Smooth muscle cell (in vitro differentiated cells): Measurements from ENCODE around the gene LRFN2. TPM values are rescaled to one million over a fixed set of nuclear protein-coding genes. Genes with fewer than 3 reads are reported as not detected.

Experiments used
- DNase-seq: peaks from one replicate; lab custom pipeline; 2025; ENCODE audit not compliant: unreplicated experiment; lab: John Stamatoyannopoulos, UW
- H2AFZ ChIP-seq: fragments of 200-600 bp; sonication (generic); 2 replicates; pipeline ENCODE4 v1.6.0; 2016; ENCODE audit warnings: antibody characterized with exemption, low read depth, mild to moderate bottlenecking
- H3F3A ChIP-seq: fragments of 200-600 bp; sonication (generic); 2 replicates; pipeline ENCODE4 v1.6.0; 2017; ENCODE audit warnings: antibody characterized with exemption, low read depth
- H3K27ac ChIP-seq: fragments of 200-600 bp; sonication (generic); 2 replicates; pipeline ENCODE4 v1.5.1; 2016; ENCODE audit warnings: low read depth, mild to moderate bottlenecking
- H3K27me3 ChIP-seq: fragments of 200-600 bp; sonication (generic); 2 replicates; pipeline ENCODE4 v1.6.1; 2016; ENCODE audit warnings: low read depth, mild to moderate bottlenecking
- H3K36me3 ChIP-seq: fragments of 200-600 bp; sonication (generic); 2 replicates; pipeline ENCODE4 v1.5.1; 2016; ENCODE audit warnings: low read depth
- H3K4me1 ChIP-seq: fragments of 200-600 bp; sonication (generic); 2 replicates; pipeline ENCODE4 v1.5.1; 2016; ENCODE audit warnings: low read depth
- H3K4me2 ChIP-seq: fragments of 200-600 bp; sonication (generic); 2 replicates; pipeline ENCODE4 v1.6.0; 2016; ENCODE audit warnings: mild to moderate bottlenecking
- H3K4me3 ChIP-seq: fragments of 200-600 bp; sonication (generic); 2 replicates; pipeline ENCODE4 v1.5.1; 2016; ENCODE audit warnings: mild to moderate bottlenecking
- H3K79me2 ChIP-seq: fragments of 200-600 bp; sonication (generic); 2 replicates; pipeline ENCODE4 v1.6.0; 2016; ENCODE audit warnings: low read depth, mild to moderate bottlenecking
- H3K9ac ChIP-seq: fragments of 200-600 bp; sonication (generic); 2 replicates; pipeline ENCODE4 v1.6.0; 2016; ENCODE audit warnings: low read depth
- H3K9me3 ChIP-seq: fragments of 200-600 bp; sonication (generic); replicated peaks from 2 replicates; pipeline ENCODE4 v1.5.1; 2016; ENCODE audit warnings: low read depth
- H4K20me1 ChIP-seq: fragments of 200-600 bp; sonication (generic); 2 replicates; pipeline ENCODE4 v1.6.0; 2016; ENCODE audit warnings: low read depth
- CTCF ChIP-seq: fragments of 200-600 bp; sonication (generic); IDR thresholded peaks from 2 replicates; pipeline ENCODE4 v1.5.1; 2017; ENCODE audit warnings: borderline replicate concordance, mild to moderate bottlenecking, antibody characterized with exemption; ENCODE audit not compliant: insufficient read depth, poor library complexity, severe bottlenecking
- WGBS: methylation state at CpG from one replicate; pipeline ENCODE4 v1.1.7; 2016; ENCODE audit warnings: low lambda C conversion rate; 5-methylcytosine and 5-hydroxymethylcytosine counted together
- polyA plus RNA-seq: library from polyadenylated mRNA; unstranded; fragments of >200 nt; fragmentation: Nextera tagmentation; extraction: Ambion mirVana; gene quantifications from 2 replicates; pipeline ENCODE4 v1.2.1, GENCODE V29; 2016
- total RNA-seq: library from RNA; depleted of rRNA; stranded (reverse); fragments of >200 nt; gene quantifications from 2 replicates; pipeline ENCODE4 v1.2.3, GENCODE V29; 2014

LRFN2 gene
- total and polyA plus RNA-seq, 2 experiments from 2014 or later = 0.04 to 0.57 TPM

- Histone ChIP-seq H3K9ac (no peak overlapping the region), H3K4me2 (no peak overlapping the region), H3K79me2 (no peaks in the 10 kb centered on the region), H3K27ac (no peak overlapping the region), H3F3A (no peaks in the 10 kb centered on the region), H3K27me3 (no peaks in the 10 kb centered on the region), H3K4me3 (no peak overlapping the region), H4K20me1 (no peaks in the 10 kb centered on the region), H3K36me3 (no peaks in the 10 kb centered on the region), H3K4me1 (no peaks in the 10 kb centered on the region), H3K9me3 (no peaks in the 10 kb centered on the region), H2AFZ (no peak overlapping the region)
- WGBS = 40% methylated on average over 4 of the region's 4 CpGs
- no peak for TF ChIP-seq CTCF
- DNase-seq = no peak
These were observed 39.7 kb upstream of the LRFN2 start for GRCh38 chr6:40626886-40627285.

- Histone ChIP-seq H3F3A (no peaks in the 10 kb centered on the region), H2AFZ (no peak overlapping the region), H3K4me2 (no peak overlapping the region), H4K20me1 (no peaks in the 10 kb centered on the region), H3K9ac (no peak overlapping the region), H3K9me3 (no peaks in the 10 kb centered on the region), H3K27ac (no peak overlapping the region), H3K4me1 (no peaks in the 10 kb centered on the region), H3K36me3 (no peaks in the 10 kb centered on the region), H3K79me2 (no peaks in the 10 kb centered on the region), H3K4me3 (no peak overlapping the region), H3K27me3 (peaks cover 20% of the 10 kb centered on the region)
- no peak for DNase-seq
- TF ChIP-seq CTCF = no peak
- WGBS = 97% methylated on average over 3 of the region's 3 CpGs
These were observed 36.8 kb upstream of the LRFN2 start for GRCh38 chr6:40623932-40624331.

- Histone ChIP-seq H3K4me1 (no peaks in the 10 kb centered on the region), H3F3A (no peaks in the 10 kb centered on the region), H2AFZ (no peak overlapping the region), H3K36me3 (no peaks in the 10 kb centered on the region), H3K27me3 (peaks cover 27% of the 10 kb centered on the region), H3K27ac (no peak overlapping the region), H3K9me3 (no peaks in the 10 kb centered on the region), H3K4me2 (no peak overlapping the region), H3K9ac (no peak overlapping the region), H3K4me3 (no peak overlapping the region), H4K20me1 (no peaks in the 10 kb centered on the region), H3K79me2 (no peaks in the 10 kb centered on the region)
- no peak for DNase-seq
- no peak for TF ChIP-seq CTCF
- WGBS = 87% methylated on average over 5 of the region's 5 CpGs
These were observed 36.0 kb upstream of the LRFN2 start for GRCh38 chr6:40623178-40623577.

- no peaks in the 10 kb centered on the region for H3K4me1 ChIP-seq
- TF ChIP-seq CTCF = no peak
- no peak overlapping the region for H3K9ac ChIP-seq
- no peaks in the 10 kb centered on the region for H3K79me2 ChIP-seq
- no peaks in the 10 kb centered on the region for H4K20me1 ChIP-seq
- no peak overlapping the region for H3K4me2 ChIP-seq
- H3K27me3 ChIP-seq = peaks cover 49% of the 10 kb centered on the region
- DNase-seq = no peak
- H3K36me3 ChIP-seq = no peaks in the 10 kb centered on the region
- no peak overlapping the region for H3K4me3 ChIP-seq
- no peak overlapping the region for H3K27ac ChIP-seq
- 86% methylated on average over 9 of the region's 9 CpGs for WGBS
- H3F3A ChIP-seq = no peaks in the 10 kb centered on the region
- no peaks in the 10 kb centered on the region for H3K9me3 ChIP-seq
- H2AFZ ChIP-seq = no peak overlapping the region
These were observed 33.5 kb upstream of the LRFN2 start for GRCh38 chr6:40620574-40621240.
